ENCODE data around the gene PTPN7.

DNA sequence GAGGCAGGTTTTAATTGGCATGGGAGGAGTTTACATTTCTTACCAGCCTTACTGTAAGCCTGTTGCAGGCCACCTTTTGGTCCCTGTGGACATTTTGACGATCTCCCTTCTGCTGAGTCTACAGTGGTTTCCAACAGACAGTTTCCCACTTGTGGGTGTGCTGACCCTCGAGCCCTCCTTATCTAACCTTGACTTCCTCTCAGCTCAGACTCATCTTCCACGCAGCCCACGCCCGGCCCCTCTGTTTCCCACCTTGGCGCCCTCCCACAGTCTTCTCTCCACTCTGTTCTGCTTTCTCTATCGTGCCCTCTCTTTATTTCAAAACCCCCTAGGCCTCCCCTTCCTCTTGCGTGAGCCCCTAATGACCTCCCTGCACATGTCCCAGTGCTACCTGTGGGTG, 9.8 kb downstream of the PTPN7 start:
- TF ChIP-seq, protein P1, sequence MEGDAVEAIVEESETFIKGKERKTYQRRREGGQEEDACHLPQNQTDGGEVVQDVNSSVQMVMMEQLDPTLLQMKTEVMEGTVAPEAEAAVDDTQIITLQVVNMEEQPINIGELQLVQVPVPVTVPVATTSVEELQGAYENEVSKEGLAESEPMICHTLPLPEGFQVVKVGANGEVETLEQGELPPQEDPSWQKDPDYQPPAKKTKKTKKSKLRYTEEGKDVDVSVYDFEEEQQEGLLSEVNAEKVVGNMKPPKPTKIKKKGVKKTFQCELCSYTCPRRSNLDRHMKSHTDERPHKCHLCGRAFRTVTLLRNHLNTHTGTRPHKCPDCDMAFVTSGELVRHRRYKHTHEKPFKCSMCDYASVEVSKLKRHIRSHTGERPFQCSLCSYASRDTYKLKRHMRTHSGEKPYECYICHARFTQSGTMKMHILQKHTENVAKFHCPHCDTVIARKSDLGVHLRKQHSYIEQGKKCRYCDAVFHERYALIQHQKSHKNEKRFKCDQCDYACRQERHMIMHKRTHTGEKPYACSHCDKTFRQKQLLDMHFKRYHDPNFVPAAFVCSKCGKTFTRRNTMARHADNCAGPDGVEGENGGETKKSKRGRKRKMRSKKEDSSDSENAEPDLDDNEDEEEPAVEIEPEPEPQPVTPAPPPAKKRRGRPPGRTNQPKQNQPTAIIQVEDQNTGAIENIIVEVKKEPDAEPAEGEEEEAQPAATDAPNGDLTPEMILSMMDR (conservative IDR thresholded peaks at IDR 0.05; ENCODE audit: low read length): no peak
- no peak for TF ChIP-seq EZH2phosphoT487 (IDR thresholded peaks at IDR 0.05; ENCODE audit: borderline replicate concordance)
